HepG2 (cell line): ENCODE results near the gene RPH3AL. TPM values are rescaled to one million over a fixed set of nuclear protein-coding genes. Genes with fewer than 3 reads are reported as not detected.
A peak's percentile ranks its signal among the peaks of the same experiment; 100 is the strongest.

Experiments
- CBFB ChIP-seq: sonication (generic); formaldehyde crosslinking; IDR thresholded peaks from 2 replicates; pipeline ENCODE4 v1.4.0; 2020; ENCODE audit warnings: missing genetic modification reagents
- MEF2D ChIP-seq: sonication (generic); formaldehyde crosslinking; IDR thresholded peaks from 2 replicates; pipeline ENCODE4 v1.5.1; 2020; ENCODE audit warnings: mild to moderate bottlenecking, missing genetic modification reagents
- SP4 ChIP-seq: sonication (generic); formaldehyde crosslinking; IDR thresholded peaks from 2 replicates; pipeline ENCODE4 v1.8.1; 2023; ENCODE audit warnings: mild to moderate bottlenecking, missing genetic modification reagents
- TCF12 ChIP-seq, 2 experiments: fragments of 450-650 bp in 1 of 2; sonication (generic) in 1 of 2; formaldehyde crosslinking in 1 of 2; IDR thresholded peaks; 2 replicates each; pipeline versions ENCODE4 v1.6.1 to v1.8.0; 2017 to 2022; ENCODE audit warnings: antibody characterized with exemption in 1 of 2, mild to moderate bottlenecking in 1 of 2, missing genetic modification reagents in 1 of 2, moderate library complexity in 1 of 2
- TGIF2 ChIP-seq: IDR thresholded peaks from 2 replicates; pipeline ENCODE4 v1.6.1; 2016; ENCODE audit warnings: control low read depth, missing compliant biosample characterization
- ZC3H4 ChIP-seq: sonication (generic); formaldehyde crosslinking; IDR thresholded peaks from 2 replicates; pipeline ENCODE4 v1.4.0; 2020; ENCODE audit warnings: missing genetic modification reagents, borderline replicate concordance
- ZFP90 ChIP-seq: sonication (generic); formaldehyde crosslinking; IDR thresholded peaks from 2 replicates; pipeline ENCODE4 v1.8.0; 2022; ENCODE audit warnings: missing genetic modification reagents, mild to moderate bottlenecking, inconsistent platforms, borderline replicate concordance
- ZNF333 ChIP-seq: sonication (generic); formaldehyde crosslinking; IDR thresholded peaks from 2 replicates; pipeline ENCODE4 v1.4.0; 2020; ENCODE audit warnings: mild to moderate bottlenecking, missing genetic modification reagents, borderline replicate concordance
- ZNF367 ChIP-seq: sonication (generic); formaldehyde crosslinking; IDR thresholded peaks from 2 replicates; pipeline ENCODE4 v1.4.0; 2020; ENCODE audit warnings: missing genetic modification reagents, borderline replicate concordance
- ZNF614 ChIP-seq: IDR thresholded peaks from 2 replicates; pipeline ENCODE4 v1.6.1; 2018; ENCODE audit warnings: missing biosample characterization, missing genetic modification reagents, inconsistent platforms, borderline replicate concordance
- ZNF615 ChIP-seq: sonication (generic); formaldehyde crosslinking; IDR thresholded peaks from 2 replicates; pipeline ENCODE4 v1.5.0; 2020; ENCODE audit warnings: mild to moderate bottlenecking, missing genetic modification reagents, borderline replicate concordance
- ZNF619 ChIP-seq: sonication (generic); formaldehyde crosslinking; IDR thresholded peaks from 2 replicates; pipeline ENCODE4 v1.4.0; 2020; ENCODE audit warnings: mild to moderate bottlenecking, missing genetic modification reagents
- polyA plus RNA-seq, 8 experiments: library from polyadenylated mRNA; depleted of rRNA in 3 of 8; stranded (reverse) in 7 of 8; unstranded in 1 of 8; fragments of >200 nt; fragmentation: Illumina TruSeq in 4 of 8; extraction: Trizol in 4 of 8; gene quantifications; 2 replicates each; pipeline versions ENCODE4 v1.2.1 to v1.2.3, GENCODE V29; 2011 to 2016; ENCODE audit warnings: low read depth in 4 of 8, missing spikeins in 1 of 8, mixed read lengths in 1 of 8; ENCODE audit not compliant: insufficient read depth in 1 of 8
- total RNA-seq, 5 experiments: library from RNA; depleted of rRNA; stranded (reverse); fragments of >200 nt; fragmentation: Illumina TruSeq; extraction: Trizol; gene quantifications; 2 replicates each; pipeline ENCODE4 v1.2.3, GENCODE V29; 2016; ENCODE audit warnings: low read depth in 1 of 5
- TF ChIP-seq, protein P1 (sequence below): sonication (generic); formaldehyde crosslinking; IDR thresholded peaks from 2 replicates; pipeline ENCODE4 v1.4.0; 2020; ENCODE audit warnings: missing genetic modification reagents
- TF ChIP-seq, protein P2 (sequence below): sonication (generic); formaldehyde crosslinking; IDR thresholded peaks from 2 replicates; pipeline ENCODE4 v1.5.0; 2020; ENCODE audit warnings: mild to moderate bottlenecking, missing genetic modification reagents, borderline replicate concordance
- TF ChIP-seq, protein P3 (sequence below): IDR thresholded peaks from 2 replicates; pipeline ENCODE4 v1.4.0; 2020; ENCODE audit warnings: mild to moderate bottlenecking, missing genetic modification reagents
- TF ChIP-seq, protein P4 (sequence below): sonication (generic); formaldehyde crosslinking; IDR thresholded peaks from 2 replicates; pipeline ENCODE4 v1.4.0; 2020; ENCODE audit warnings: missing genetic modification reagents

The RPH3AL gene
- total and polyA plus RNA-seq, 2 of the 13 experiments (the other 11 are each of a cell fraction or from before 2014, with no cell fraction given), result 7.8 to 16.4 TPM

DNA sequence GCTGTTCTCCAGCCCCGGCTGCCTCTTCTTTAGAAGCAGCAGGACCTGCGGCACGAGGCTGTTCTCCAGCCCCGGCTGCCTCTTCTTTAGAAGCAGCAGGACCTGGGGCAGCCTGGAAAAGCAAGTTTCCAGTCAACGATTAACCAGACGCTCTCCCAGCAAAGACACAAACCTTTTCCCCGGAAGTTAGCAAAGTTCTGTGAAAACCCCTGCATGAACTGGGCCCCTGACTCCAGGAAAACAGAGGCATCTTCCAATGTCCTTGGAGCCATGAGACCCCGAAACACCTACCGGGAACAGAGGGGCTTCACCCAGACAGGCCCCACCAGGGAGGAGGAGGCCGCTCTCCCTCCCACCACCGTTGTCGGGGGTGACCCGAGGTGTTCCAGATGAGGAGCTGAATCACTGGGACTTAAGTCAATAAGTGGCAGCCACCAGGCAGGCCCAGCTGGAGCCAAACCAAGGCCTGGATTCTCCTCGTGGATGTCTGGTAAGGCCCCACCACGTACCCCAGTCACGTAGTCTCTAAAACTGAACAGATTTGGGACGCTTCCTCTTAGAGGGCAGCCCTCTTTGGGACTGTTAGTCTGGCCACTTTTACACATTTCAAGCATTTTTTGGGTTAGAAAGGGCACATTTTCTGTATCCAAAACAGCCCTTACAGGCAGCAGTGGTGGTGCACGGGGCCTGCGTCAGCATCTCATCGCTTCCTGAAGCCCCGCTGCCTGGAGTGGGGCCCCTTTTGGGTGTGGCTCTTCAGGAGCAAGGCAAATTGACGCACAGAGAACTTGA lies at the start of gene RPH3AL (continued):
- TF ChIP-seq ZNF615 (CRISPR knock-in tag), result 0 out of 2 replicates have a peak, but pooled peaks have one; percentile 71
- TF ChIP-seq ZNF333 (CRISPR knock-in tag), result no peak
- TF ChIP-seq ZFP90 (CRISPR knock-in tag), result peak; percentile 18; the same call in 1 of the 2 replicates
- TF ChIP-seq, protein P1, sequence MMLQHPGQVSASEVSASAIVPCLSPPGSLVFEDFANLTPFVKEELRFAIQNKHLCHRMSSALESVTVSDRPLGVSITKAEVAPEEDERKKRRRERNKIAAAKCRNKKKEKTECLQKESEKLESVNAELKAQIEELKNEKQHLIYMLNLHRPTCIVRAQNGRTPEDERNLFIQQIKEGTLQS (CRISPR knock-in tag), result peak; percentile 40; the same call in 1 of the 2 replicates
- peak; percentile 77 for TF ChIP-seq TGIF2 (CRISPR knock-in tag)
- TF ChIP-seq CBFB (CRISPR knock-in tag), result peak; percentile 37; the same call in 1 of the 2 replicates
- TF ChIP-seq, protein P2, sequence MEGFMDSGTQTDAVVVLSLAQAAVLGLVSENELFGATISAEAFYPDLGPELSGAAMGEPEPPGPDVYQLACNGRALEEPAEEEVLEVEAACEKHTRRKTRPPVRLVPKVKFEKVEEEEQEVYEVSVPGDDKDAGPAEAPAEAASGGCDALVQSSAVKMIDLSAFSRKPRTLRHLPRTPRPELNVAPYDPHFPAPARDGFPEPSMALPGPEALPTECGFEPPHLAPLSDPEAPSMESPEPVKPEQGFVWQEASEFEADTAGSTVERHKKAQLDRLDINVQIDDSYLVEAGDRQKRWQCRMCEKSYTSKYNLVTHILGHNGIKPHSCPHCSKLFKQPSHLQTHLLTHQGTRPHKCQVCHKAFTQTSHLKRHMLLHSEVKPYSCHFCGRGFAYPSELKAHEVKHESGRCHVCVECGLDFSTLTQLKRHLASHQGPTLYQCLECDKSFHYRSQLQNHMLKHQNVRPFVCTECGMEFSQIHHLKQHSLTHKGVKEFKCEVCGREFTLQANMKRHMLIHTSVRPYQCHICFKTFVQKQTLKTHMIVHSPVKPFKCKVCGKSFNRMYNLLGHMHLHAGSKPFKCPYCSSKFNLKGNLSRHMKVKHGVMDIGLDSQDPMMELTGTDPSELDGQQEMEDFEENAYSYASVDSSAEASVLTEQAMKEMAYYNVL, result no peak
- TF ChIP-seq MEF2D, result peak; percentile 78
- TF ChIP-seq, protein P3, sequence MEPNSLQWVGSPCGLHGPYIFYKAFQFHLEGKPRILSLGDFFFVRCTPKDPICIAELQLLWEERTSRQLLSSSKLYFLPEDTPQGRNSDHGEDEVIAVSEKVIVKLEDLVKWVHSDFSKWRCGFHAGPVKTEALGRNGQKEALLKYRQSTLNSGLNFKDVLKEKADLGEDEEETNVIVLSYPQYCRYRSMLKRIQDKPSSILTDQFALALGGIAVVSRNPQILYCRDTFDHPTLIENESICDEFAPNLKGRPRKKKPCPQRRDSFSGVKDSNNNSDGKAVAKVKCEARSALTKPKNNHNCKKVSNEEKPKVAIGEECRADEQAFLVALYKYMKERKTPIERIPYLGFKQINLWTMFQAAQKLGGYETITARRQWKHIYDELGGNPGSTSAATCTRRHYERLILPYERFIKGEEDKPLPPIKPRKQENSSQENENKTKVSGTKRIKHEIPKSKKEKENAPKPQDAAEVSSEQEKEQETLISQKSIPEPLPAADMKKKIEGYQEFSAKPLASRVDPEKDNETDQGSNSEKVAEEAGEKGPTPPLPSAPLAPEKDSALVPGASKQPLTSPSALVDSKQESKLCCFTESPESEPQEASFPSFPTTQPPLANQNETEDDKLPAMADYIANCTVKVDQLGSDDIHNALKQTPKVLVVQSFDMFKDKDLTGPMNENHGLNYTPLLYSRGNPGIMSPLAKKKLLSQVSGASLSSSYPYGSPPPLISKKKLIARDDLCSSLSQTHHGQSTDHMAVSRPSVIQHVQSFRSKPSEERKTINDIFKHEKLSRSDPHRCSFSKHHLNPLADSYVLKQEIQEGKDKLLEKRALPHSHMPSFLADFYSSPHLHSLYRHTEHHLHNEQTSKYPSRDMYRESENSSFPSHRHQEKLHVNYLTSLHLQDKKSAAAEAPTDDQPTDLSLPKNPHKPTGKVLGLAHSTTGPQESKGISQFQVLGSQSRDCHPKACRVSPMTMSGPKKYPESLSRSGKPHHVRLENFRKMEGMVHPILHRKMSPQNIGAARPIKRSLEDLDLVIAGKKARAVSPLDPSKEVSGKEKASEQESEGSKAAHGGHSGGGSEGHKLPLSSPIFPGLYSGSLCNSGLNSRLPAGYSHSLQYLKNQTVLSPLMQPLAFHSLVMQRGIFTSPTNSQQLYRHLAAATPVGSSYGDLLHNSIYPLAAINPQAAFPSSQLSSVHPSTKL (CRISPR knock-in tag), result peak; percentile 40
- TF ChIP-seq, protein P4, sequence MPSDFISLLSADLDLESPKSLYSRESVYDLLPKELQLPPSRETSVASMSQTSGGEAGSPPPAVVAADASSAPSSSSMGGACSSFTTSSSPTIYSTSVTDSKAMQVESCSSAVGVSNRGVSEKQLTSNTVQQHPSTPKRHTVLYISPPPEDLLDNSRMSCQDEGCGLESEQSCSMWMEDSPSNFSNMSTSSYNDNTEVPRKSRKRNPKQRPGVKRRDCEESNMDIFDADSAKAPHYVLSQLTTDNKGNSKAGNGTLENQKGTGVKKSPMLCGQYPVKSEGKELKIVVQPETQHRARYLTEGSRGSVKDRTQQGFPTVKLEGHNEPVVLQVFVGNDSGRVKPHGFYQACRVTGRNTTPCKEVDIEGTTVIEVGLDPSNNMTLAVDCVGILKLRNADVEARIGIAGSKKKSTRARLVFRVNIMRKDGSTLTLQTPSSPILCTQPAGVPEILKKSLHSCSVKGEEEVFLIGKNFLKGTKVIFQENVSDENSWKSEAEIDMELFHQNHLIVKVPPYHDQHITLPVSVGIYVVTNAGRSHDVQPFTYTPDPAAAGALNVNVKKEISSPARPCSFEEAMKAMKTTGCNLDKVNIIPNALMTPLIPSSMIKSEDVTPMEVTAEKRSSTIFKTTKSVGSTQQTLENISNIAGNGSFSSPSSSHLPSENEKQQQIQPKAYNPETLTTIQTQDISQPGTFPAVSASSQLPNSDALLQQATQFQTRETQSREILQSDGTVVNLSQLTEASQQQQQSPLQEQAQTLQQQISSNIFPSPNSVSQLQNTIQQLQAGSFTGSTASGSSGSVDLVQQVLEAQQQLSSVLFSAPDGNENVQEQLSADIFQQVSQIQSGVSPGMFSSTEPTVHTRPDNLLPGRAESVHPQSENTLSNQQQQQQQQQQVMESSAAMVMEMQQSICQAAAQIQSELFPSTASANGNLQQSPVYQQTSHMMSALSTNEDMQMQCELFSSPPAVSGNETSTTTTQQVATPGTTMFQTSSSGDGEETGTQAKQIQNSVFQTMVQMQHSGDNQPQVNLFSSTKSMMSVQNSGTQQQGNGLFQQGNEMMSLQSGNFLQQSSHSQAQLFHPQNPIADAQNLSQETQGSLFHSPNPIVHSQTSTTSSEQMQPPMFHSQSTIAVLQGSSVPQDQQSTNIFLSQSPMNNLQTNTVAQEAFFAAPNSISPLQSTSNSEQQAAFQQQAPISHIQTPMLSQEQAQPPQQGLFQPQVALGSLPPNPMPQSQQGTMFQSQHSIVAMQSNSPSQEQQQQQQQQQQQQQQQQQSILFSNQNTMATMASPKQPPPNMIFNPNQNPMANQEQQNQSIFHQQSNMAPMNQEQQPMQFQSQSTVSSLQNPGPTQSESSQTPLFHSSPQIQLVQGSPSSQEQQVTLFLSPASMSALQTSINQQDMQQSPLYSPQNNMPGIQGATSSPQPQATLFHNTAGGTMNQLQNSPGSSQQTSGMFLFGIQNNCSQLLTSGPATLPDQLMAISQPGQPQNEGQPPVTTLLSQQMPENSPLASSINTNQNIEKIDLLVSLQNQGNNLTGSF, result no peak
- no peak for TF ChIP-seq ZC3H4 (CRISPR knock-in tag)
- peak; percentile 78 for TF ChIP-seq SP4 (CRISPR knock-in tag)
- TF ChIP-seq ZNF619 (CRISPR knock-in tag), result no peak; the same call in 1 of the 2 replicates
- no peak for TF ChIP-seq ZNF367
- TF ChIP-seq ZNF614 (CRISPR knock-in tag), result no peak; the same call in 1 of the 2 replicates
- no peak for TF ChIP-seq TCF12 (IDR thresholded peaks at IDR 0.05)
- TF ChIP-seq TCF12 (CRISPR knock-in tag; IDR thresholded peaks at IDR 0.05), result 0 out of 2 replicates have a peak, but pooled peaks have one; percentile 86
